ENCODE data around the gene CDKN1C.

CDKN1C gene

DNA sequence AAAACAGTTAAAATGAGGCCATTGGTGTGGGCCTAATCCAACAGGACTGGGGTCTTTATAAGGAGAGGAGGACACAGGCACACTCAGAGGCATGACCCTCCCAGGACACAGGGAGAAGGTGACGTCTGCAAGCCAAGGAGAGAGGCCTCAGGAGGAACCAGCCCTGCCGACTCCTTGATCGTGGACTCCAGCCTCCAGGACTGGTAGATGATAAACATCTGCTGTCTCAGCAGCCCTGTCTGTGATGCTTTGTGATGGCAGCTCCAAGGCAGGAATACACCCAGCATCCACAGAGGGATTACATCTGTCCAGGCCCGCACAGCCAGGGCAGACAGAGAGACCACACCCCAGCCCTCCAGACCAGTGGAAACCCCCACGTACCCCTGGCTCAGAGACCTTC lies 18.4 kb downstream of the CDKN1C start:
- Histone ChIP-seq H3K9me3 (no peaks in the 10 kb centered on the region), H3K27ac (no peak overlapping the region), H3K36me3 (no peaks in the 10 kb centered on the region), H3K27me3 (peaks cover 0 to 76% of the 10 kb centered on the region in 2 donors), H3K4me1 (peaks cover 0 to 21% (median 8%) of the 10 kb centered on the region in 4 donors), H3K4me3 (no peak overlapping the region)
- TF ChIP-seq, protein P1, sequence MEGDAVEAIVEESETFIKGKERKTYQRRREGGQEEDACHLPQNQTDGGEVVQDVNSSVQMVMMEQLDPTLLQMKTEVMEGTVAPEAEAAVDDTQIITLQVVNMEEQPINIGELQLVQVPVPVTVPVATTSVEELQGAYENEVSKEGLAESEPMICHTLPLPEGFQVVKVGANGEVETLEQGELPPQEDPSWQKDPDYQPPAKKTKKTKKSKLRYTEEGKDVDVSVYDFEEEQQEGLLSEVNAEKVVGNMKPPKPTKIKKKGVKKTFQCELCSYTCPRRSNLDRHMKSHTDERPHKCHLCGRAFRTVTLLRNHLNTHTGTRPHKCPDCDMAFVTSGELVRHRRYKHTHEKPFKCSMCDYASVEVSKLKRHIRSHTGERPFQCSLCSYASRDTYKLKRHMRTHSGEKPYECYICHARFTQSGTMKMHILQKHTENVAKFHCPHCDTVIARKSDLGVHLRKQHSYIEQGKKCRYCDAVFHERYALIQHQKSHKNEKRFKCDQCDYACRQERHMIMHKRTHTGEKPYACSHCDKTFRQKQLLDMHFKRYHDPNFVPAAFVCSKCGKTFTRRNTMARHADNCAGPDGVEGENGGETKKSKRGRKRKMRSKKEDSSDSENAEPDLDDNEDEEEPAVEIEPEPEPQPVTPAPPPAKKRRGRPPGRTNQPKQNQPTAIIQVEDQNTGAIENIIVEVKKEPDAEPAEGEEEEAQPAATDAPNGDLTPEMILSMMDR (IDR thresholded peaks at IDR 0.05): no peak
- DNase-seq: no peak
- intact Hi-C loops (cut with DNase I; ENCODE audit: low total_unique reads): no loop called here

DNA sequence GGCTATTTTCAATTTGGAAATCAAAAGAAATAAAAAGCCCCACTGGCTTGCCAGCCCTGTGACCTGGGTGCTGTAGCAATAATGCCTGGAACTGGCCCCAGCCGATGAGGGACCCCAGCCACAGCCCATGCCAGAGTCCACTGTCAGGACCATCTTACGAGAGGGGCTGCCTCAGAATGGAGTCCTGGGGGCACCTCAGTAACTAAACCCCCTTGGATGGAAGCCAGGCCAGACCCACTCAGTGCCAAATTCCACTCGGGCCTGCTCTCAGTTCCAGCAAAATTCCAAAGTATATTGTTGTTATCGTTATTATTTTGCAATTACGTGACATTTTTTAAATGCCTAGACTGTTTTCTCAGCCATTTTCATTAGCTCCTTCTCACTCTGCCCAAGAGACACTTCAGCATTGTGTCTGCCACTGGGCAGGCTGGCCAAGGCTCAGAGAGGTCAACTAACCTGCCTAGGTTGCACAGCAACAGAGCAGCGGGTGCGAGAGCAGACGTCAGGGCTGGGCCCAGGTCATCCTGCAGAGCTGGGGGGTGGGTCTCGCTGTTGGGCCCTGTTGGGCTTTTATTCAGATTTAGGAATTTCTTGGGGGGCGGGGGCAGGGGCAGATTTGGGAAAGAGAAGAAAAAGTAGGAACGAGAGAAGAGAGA lies 19.5 kb downstream of the CDKN1C start:
- TF ChIP-seq, protein P1 (IDR thresholded peaks at IDR 0.05): no peak
- Histone ChIP-seq H3K9me3 (no peaks in the 10 kb centered on the region), H3K27me3 (peaks cover 0 to 79% of the 10 kb centered on the region in 2 donors), H3K4me1 (peaks cover 0 to 21% (median 8%) of the 10 kb centered on the region in 4 donors), H3K4me3 (no peak overlapping the region), H3K27ac (no peak overlapping the region), H3K36me3 (no peaks in the 10 kb centered on the region)
- DNase-seq: no peak
- intact Hi-C loops (cut with DNase I; ENCODE audit: low total_unique reads): no loop called here

DNA sequence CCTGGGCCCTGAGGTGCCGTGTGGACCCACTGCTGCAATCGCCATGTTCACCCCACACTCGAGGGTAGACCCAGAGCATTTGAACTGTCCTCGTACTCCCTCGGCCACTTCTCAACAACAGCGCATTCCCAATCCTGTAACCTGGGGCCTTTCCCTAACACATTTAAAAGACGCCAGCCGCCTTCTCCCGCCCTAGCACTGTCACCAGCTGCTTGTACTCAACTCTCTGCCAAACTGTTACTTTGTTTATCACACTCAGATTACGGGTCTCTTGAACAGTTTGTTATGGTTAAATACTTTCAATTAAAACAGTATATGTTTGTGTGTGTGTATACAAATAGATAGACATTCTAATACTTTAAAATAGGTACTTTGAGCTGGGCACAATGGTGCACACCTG lies 20.7 kb downstream of the CDKN1C start:
- DNase-seq: no peak
- Histone ChIP-seq H3K9me3 (no peaks in the 10 kb centered on the region), H3K27ac (no peak overlapping the region), H3K4me3 (no peak overlapping the region), H3K4me1 (peaks cover 0 to 16% (median 8%) of the 10 kb centered on the region in 4 donors), H3K27me3 (peaks cover 0 to 72% of the 10 kb centered on the region in 2 donors), H3K36me3 (no peaks in the 10 kb centered on the region)
- TF ChIP-seq, protein P1 (IDR thresholded peaks at IDR 0.05): no peak
- intact Hi-C loops (cut with DNase I; ENCODE audit: low total_unique reads): no loop called here

DNA sequence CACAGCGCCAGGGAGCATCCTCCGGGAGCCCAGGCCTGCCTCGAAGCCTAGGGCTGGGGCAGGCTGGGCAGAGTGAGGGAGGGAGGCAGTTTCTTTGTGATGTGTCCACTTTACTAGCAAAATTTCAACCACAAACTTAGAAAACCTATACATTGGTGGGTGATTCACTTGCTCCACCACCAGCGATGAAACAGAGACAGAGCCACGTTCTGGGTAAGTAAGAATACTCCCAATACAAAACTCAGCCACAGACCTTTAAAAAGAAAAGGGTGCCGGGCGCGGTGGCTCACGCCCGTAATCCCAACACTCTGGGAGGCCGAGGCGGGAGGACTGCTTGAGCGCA lies 22.3 kb downstream of the CDKN1C start:
- Histone ChIP-seq H3K4me3 (no peak overlapping the region), H3K27ac (no peak overlapping the region)

DNA sequence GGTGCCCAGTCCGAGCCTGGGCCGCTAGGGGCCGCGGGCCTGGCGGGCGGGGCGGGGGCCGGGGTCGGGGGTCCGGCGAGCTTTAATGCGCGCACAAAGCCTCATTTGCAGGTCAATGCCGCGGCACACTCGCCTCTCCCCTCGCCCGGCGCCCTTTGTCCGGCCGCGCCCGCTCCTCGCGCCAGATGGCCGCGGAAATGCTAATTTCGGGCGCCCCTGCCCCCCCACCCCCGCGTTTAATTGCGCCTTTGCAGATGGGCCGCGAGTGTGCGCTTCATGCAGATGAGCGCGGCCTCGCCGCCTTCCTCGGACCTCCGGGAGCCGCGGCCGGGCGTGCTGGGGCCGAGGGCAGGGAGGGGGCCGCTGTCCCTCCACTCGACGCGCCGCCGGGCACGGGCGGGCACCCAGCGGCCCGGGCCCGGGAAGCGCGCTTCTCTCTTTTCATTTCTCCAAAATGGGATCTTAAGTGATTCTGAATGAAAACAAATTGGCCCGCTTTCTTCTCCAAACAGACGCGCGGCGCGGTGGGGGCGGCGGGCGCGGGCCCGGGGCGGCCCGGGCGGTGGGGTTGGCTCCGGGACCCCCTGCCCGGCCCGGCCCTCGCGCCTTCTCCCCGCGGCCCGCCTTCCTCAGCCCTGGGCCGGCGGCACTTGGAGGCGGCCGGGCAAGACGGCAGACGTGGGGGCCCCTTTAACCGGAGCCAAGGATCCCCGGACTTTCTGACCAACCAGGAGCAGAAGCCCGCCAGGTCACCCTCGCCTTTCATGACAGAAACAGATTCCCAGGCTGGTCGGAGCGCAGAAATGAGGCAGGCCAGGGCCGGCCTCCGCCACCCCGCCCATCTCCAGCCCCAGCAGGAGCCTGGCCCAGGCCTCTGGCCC lies 22.9 kb downstream of the CDKN1C start:
- no peak overlapping the region for H3K27ac ChIP-seq
- TF ChIP-seq, protein P1 (IDR thresholded peaks at IDR 0.05): no peak
- no peaks in the 10 kb centered on the region for H3K36me3 ChIP-seq
- peaks cover 0 to 12% (median 8%) of the 10 kb centered on the region in 4 donors for H3K4me1 ChIP-seq
- intact Hi-C loops (cut with DNase I; ENCODE audit: low total_unique reads): no loop called here
- H3K27me3 ChIP-seq: peaks cover 0 to 52% of the 10 kb centered on the region in 2 donors
- no peaks in the 10 kb centered on the region for H3K9me3 ChIP-seq
- no peak for DNase-seq
- H3K4me3 ChIP-seq: peak overlapping the region; percentile 9 to 39

More for the DNA sequence above, 22.3 kb downstream of the CDKN1C start:
- peaks cover 0 to 12% (median 8%) of the 10 kb centered on the region in 4 donors for H3K4me1 ChIP-seq
- TF ChIP-seq, protein P1 (IDR thresholded peaks at IDR 0.05): no peak
- intact Hi-C loops (cut with DNase I; ENCODE audit: low total_unique reads): no loop called here
- no peaks in the 10 kb centered on the region for H3K9me3 ChIP-seq
- no peak for DNase-seq
- H3K27me3 ChIP-seq: peaks cover 0 to 56% of the 10 kb centered on the region in 2 donors
- H3K36me3 ChIP-seq: no peaks in the 10 kb centered on the region

All from tibial artery (tissue), 4 donors.